ENCODE measurements around the gene PLS1. TPM values are rescaled to one million over a fixed set of nuclear protein-coding genes. Genes with fewer than 3 reads are reported as not detected.

The PLS1 gene
- total RNA-seq, 1 donor from 2014 or later, result 7.5 TPM

- no peak for DNase-seq (ENCODE audit: low spot score in 2 of 2, unreplicated experiment in 2 of 2)
- H3K4me3 Mint-ChIP-seq, result no peak overlapping the region
- no peaks in the 10 kb centered on the region for H3K4me1 Mint-ChIP-seq
- no peaks in the 10 kb centered on the region for H3K27me3 Mint-ChIP-seq (ENCODE audit: low read depth)
- TF ChIP-seq, protein P1, sequence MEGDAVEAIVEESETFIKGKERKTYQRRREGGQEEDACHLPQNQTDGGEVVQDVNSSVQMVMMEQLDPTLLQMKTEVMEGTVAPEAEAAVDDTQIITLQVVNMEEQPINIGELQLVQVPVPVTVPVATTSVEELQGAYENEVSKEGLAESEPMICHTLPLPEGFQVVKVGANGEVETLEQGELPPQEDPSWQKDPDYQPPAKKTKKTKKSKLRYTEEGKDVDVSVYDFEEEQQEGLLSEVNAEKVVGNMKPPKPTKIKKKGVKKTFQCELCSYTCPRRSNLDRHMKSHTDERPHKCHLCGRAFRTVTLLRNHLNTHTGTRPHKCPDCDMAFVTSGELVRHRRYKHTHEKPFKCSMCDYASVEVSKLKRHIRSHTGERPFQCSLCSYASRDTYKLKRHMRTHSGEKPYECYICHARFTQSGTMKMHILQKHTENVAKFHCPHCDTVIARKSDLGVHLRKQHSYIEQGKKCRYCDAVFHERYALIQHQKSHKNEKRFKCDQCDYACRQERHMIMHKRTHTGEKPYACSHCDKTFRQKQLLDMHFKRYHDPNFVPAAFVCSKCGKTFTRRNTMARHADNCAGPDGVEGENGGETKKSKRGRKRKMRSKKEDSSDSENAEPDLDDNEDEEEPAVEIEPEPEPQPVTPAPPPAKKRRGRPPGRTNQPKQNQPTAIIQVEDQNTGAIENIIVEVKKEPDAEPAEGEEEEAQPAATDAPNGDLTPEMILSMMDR (IDR thresholded peaks at IDR 0.05; ENCODE audit: unreplicated experiment), result no peak
- H3K9me3 Mint-ChIP-seq, result no peaks in the 10 kb centered on the region
- H3K27ac Mint-ChIP-seq, result no peak overlapping the region
- H3K36me3 Mint-ChIP-seq, result no peaks in the 10 kb centered on the region
Observed at GRCh38 chr3:142645236-142645793, 49.1 kb downstream of the PLS1 start.

DNA sequence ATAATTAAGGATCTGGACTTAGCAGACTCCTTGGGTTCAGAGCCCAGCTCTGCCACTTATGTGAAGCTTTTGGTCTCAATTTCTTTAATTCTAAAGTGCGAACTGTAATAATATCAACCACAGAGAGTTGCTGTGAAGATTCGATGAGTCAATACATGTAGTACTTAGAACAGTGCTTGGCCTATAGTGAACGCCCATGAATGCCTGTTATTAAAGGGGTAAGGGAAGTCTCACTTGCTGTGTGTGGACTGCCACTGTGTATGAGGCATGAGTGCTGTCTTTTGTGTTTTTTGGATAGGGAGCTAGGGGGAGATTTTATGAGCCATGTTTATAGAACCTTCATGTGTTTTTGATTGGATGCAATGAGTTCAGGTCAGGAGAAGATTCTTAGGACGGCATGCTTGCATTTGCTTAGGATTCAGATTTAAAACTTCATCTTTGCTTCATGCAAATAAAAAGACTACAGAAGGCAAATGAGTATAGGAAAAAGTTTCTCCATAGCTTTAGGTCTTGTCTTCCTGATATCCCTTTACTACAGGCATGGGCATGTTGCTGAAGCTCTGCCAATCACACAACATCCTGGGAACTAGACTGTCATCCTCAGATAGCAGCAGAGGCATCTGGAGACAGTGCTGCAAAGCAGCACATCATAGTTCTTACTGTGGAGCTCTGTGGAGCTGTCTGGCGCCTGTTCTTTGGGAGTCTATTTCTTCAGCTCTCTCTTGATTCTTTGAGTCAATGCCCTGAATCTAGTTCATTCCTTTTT, 50.0 kb downstream of the PLS1 start:
- Mint-ChIP-seq H3K27me3 (ENCODE audit: low read depth) (no peaks in the 10 kb centered on the region), H3K4me1 (no peaks in the 10 kb centered on the region), H3K36me3 (no peaks in the 10 kb centered on the region), H3K27ac (no peak overlapping the region), H3K9me3 (no peaks in the 10 kb centered on the region), H3K4me3 (no peak overlapping the region)
- TF ChIP-seq, protein P1 (IDR thresholded peaks at IDR 0.05; ENCODE audit: unreplicated experiment), result no peak
- DNase-seq (ENCODE audit: low spot score in 2 of 2, unreplicated experiment in 2 of 2), result no peak

DNA sequence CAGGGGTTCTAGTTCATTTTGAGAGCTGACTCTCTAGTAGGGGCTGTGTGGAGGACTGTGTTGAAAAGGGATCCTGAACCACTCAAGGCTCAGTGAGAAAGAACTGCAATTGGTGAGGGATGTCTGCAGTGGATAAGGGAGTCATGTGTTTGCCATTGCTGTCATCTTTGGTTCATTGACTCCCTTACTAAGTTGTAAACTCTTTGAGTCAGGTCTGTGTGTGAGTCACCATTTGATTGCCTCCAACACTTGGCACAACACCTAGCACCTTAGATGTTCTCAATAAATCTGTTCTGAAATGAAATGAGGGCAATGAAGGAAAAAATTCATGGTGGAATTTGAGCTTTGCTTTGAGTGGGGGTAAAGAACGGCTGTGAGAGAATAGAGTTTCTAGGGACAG, 51.7 kb downstream of the PLS1 start:
- Mint-ChIP-seq H3K27ac (no peak overlapping the region), H3K27me3 (ENCODE audit: low read depth) (no peaks in the 10 kb centered on the region), H3K9me3 (no peaks in the 10 kb centered on the region), H3K4me3 (no peak overlapping the region), H3K4me1 (no peaks in the 10 kb centered on the region), H3K36me3 (no peaks in the 10 kb centered on the region)
- TF ChIP-seq, protein P1 (IDR thresholded peaks at IDR 0.05; ENCODE audit: unreplicated experiment), result no peak
- no peak for DNase-seq (ENCODE audit: low spot score in 2 of 2, unreplicated experiment in 2 of 2)

DNA sequence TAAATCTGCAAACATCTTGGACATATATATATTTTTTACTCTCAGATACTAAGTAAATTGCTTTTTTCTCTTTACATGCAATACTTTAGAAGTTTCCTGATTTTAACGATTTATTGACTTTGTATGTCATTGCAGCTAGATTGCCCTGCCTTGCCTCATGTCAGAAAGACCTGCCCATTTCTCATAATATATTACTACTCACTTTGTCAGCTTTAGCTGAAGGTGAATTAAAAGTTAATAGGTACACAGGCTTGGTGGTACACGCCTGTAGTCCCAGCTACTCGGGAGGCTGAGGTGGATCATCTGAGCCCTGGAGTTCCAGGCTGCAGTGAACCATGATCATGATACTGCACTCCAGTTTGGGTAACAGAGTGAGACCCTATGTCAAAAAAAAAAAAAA, 52.8 kb downstream of the PLS1 start:
- Mint-ChIP-seq H3K27ac (no peak overlapping the region), H3K27me3 (ENCODE audit: low read depth) (no peaks in the 10 kb centered on the region), H3K4me3 (no peak overlapping the region), H3K4me1 (no peaks in the 10 kb centered on the region), H3K9me3 (no peaks in the 10 kb centered on the region), H3K36me3 (no peaks in the 10 kb centered on the region)
- TF ChIP-seq, protein P1 (IDR thresholded peaks at IDR 0.05; ENCODE audit: unreplicated experiment), result no peak
- DNase-seq (ENCODE audit: low spot score in 2 of 2, unreplicated experiment in 2 of 2), result no peak

DNA sequence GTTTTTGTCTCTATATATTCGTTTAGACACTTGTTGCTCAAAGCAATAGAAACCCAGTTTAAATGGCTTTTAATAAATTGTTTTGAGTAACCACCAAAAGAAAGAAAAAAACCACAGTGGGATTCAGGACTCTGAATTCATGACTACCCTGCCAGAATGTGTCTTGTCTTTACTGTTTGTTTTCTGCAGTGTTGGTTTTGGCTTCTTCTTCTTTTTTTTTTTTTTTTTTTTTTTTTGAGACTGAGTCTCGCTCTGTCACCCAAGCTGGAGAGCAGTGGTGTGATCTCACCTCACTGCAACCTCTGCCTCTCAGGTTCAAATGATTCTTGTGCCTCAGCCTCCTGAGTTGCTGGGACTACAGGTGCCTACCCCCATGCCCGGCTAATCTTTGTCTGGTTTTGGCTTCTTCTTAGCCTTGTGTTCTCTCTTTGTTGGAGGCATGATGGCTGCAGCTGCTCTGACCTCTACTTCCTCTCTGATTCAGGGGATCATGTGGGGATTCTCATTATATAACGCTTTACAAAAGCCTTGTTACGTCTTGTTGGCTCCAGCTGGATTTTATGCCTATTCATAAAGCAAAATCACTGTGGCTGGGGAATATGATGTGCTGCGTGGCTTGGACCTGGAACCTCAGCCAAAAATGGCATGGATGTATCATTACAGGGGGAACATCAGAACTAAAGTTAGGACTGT, 54.0 kb downstream of the PLS1 start:
- no peak for DNase-seq (ENCODE audit: low spot score in 2 of 2, unreplicated experiment in 2 of 2)
- Mint-ChIP-seq H3K36me3 (no peaks in the 10 kb centered on the region), H3K4me1 (no peaks in the 10 kb centered on the region), H3K27ac (no peak overlapping the region), H3K4me3 (no peak overlapping the region), H3K9me3 (no peaks in the 10 kb centered on the region), H3K27me3 (ENCODE audit: low read depth) (no peaks in the 10 kb centered on the region)
- TF ChIP-seq, protein P1 (IDR thresholded peaks at IDR 0.05; ENCODE audit: unreplicated experiment), result no peak
